RKO (cell line): ENCODE results near the gene ATF7.
"Not testable (repeated sequence)": the region's sequence is repeated elsewhere in the genome, so short reads cannot be mapped to it uniquely, and the experiment has no call there.

Experiments used
- DNase-seq: peaks from one replicate; pipeline ENCODE4 v3.0.0-alpha.2; 2016; ENCODE audit warnings: low spot score

Gene ATF7

DNA sequence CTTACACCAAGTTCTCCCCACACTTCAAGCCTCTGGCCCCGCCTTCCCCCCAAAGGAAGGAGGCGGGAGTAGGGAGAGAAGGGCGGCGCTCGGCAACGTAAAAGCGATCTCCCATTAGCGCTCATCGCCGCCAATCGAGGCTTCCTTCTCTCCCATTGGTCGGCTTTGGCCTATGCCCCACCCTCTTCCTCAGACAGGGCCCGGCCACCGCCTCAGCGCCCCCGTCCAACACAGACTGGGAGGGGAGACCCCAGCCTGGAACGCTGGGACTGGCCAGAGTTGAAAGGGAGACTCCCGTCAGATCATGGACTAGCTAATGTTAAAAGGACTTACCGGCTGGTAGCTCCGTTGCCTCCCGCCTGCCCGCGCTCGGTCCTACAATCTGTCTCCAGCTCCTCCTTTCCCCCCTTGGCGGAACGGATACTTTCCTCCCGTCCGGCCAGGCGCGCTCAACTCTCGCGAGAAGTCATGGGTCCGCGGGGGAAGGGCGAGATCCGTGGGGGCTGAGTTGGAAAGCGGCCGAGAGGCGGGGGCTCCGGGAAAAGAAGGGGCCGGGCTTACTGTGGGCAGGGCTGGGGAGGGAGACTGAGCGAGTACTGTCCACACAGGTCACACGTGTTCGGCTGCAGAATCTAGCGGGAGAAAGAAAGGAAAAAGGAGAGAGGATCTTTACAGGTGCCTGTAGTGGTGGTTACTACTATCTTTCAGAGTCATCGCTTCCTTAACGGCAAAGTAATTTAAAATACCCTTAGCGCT, at the start of gene ATF7:
Gene ATF7 (minus strand): TSS at position 437 of the 756 bp plus-strand sequence. CDS start 25,382 bp downstream, outside the sequence.
- DNase-seq: peak; percentile 97

DNA sequence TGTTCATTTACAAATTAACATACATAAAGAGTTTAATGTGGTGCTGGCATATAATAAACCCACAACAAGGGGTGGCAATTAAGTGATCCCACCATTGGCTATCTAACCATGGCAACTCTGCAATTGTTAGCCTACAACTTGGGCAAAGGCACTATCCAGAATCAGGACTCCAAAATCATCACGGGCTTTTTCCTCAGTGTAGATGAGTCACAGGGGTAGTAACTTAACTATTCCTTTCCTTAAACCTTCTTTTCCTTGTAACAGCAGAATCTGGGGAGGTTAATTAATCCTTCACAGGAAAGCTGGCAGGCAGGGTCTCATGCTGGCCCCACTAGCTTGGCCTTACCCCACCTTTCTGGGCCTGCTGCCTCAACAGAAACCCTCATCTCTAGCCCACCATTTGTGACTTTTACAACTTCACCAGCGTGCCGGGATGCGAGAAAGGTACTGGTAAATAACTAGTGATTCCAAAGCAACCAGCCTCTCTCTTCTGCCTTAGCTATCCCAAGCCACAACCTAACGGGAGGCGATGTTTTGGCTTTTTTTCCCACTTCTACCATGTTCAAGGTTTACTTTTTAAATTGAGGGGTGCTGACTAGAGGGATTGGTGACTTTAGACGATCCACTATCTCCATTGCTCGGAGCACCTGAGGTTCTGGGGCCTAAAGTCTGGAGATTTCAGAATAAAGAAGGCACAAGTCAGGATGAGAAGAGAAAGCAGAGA, 49.0 kb upstream of the ATF7 start:
- DNase-seq: peak; percentile 60

DNA sequence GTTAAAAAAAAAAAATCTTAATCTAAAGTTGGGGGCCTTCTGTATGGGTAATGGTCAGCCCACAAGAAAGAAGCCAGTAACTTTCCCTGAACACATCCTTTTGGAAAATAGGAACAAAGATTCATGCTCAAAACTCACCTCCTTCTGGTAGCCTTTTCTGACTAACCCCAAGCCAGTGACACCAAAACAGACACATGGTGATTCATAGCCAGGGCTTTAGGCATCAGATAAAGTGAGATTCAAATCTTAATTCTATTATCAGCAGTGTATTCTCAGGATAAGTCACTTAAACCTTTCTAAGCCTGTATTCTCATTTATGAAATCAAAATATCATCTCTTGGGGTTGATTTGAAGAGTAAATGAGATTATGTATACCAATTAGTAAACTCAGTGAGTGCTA, 44.8 kb upstream of the ATF7 start:
- no peak for DNase-seq

DNA sequence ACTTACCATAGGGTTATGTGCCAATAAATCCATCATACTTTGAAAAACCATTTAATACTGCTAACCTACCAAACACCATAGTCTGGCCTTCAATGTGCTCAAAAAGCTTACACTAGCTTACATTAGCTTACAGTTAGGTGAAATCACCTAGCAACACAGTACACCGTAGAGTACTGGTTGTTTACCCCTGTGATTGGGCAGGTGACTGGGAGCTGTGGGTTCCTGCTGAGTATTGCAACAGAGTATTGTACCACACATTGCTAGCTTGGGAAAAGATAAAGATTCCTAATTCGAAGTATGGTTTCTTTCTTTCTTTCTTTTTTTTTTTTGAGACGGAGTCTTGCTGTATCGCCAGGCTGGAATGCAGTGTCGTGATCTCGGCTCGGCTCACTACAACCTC, 44.1 kb upstream of the ATF7 start:
- DNase-seq: no peak

DNA sequence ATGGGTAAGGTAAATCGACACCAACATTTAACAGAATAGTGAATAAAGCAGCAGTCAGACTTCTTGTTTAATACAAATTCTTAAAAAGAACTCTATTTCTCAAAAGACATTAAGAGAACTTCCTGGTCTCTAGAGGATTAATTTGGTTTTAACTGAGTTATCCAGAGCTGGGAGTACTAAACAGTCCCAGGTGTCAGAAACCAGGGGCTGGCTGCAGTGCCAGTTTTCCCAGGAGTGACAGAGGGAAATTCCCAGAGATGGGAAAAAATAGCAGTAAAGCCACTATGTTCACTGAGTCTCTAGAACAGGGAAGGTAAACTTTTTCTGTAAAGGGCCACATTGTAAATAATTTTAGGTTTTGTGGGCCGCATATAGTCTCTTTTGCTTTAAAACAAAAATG, 40.9 kb upstream of the ATF7 start:
- no peak for DNase-seq

DNA sequence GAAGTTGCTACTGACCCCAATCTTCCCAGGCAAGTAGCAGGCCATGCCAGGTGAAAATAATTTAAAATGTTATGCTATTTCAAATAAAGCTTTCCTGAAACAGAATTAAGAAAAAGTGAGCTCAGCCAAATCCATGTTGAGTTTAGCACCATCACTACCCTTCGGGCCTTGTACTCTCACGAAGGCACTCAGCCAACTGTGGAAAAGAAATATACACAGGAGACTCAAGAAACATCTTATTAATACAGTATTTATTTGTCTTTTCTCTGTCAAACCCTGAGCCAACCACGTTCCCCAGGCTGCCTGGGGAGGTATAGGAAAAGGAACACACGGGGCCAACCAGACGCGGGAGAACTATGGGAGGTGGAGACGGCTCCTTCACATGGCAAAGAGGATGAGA, 38.8 kb upstream of the ATF7 start:
- DNase-seq: no peak

DNA sequence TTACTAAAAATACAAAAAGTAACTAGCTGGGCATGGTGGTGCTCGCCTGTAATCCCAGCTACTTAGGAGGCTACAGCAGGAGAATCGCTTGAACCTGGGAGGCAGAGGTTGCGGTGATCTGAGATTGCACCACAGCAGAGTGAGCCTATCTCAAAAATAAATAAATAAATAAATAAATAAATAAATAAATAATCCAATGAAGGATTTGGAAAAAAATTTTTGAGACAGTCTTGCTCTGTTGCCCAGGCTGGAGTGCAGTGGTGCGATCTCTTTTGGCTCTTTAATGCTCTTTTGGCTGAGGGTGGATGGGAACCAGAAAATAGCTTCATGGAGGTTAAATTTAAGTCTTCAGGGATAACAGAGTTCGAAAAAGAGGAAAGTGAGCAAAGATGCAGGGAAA, 38.0 kb upstream of the ATF7 start:
- DNase-seq: no peak

DNA sequence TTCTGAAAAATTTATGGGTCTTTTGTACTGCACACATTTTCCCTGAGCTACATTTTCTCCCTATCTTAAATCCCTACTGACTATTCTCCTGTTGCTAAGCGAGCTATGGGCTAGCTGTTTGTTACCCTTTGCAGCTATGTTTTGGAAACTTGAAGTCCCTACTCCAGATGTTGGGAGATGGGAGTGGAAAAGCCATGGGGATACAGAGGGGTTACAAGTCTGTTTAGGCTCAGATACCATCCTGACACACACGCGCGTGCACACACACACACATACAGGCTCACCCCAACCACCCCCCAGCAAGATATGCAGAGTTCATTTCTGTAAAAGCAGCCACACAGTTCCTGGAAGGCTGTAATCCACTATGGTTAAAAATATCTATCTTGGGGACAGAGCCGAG, 33.9 kb upstream of the ATF7 start:
- DNase-seq: no peak

DNA sequence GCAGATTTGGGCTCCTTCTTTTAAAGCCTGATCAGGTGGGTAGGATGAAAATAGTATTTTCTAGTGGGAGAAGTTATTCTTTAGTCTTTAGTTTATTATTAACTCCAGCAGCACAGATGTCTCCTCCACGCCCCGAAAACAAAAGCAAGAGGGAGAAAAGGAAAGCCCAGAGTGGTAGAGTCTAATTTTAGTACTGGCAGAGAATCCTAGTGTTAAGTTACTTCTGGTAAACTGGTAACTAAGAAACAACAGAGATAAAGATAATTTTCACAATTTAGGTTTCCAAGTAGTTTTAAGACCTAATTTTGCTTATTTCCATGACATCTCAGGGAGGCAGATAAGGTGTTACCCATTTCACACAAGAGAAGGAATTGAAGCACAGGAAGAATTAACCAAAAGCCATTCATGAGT, 33.4 kb upstream of the ATF7 start:
- DNase-seq: no peak

DNA sequence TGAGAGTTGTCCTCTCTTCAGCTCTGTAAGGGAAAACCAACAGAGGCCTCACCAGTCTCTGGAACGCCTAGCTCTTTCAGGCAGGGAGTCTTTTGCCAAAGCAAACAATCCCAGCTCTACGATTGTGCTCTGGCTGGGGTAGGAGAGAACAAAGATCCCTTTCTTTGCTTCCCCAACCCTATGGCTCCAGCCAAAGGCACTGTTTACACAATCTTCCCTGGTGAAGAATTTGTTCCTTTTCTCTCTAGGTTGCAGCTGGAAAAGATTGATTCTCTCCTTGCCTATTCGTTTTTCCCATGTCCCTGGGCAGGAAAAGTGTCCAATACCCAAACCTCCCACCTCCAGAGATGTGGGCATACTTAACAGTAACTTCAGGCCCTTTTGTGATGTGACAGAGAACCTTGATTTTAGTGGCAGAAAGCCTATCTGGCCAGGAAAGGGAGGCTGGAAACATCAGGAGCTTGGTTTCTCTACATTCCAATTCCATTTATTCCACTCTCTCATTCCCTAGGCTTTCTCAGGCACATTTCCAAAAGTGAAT, 32.9 kb upstream of the ATF7 start:
- DNase-seq: no peak

DNA sequence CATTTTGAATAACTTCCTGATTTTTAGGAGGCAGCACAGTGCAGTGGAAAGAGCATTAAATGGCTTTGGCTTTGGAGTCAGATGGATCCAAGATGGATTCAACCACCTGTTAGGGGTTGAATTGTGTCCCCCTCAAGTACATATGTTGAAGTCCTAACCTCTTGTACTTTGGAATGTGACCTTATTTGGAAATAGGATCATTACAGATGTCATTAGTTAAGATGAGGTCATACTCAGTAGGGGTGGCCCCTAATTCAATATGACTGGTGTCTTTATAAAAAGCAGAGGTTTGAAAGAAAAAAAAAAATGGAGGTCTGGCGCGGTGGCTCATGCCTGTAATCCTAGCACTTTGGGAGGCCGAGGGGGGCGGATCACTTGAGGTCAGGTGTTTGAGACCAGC, 30.9 kb upstream of the ATF7 start:
- DNase-seq: no peak

DNA sequence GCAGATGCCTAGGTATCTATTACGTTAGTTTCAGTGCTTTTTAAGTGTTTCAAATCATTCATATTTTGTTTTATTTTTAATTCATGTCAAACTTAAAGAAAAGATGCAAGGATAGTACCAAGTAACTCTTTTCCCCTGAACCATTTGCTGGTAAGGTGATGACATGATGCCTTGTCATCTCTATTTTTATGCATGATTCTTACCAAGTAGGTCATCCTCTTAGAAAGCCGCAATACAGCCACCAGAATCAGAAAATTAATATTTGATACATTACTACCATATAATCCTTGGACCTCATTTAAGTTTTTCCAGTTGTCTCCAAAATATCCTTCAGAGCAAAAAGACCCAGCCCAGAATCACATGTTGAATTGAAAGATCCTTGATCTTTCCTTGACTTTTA, 27.4 kb upstream of the ATF7 start:
- DNase-seq: no peak

DNA sequence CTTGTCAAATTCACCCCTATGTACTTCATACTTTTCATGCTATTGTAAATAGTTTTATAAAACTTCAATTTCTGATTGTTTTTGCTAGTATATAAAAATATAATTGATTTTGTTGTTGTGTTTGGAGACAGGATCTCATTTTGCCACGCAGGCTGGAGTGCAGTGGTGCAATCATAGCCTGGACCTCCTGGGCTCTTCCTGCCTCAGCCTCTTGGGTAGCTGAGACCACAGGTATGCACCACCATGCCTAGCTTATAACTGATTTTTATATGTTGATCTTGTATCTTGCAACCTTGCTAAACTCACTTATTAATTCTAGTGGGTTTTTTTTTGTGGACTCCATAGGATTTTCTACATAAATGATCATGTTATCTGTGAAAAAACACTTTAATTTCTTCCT, 26.2 kb upstream of the ATF7 start:
- DNase-seq: no peak

DNA sequence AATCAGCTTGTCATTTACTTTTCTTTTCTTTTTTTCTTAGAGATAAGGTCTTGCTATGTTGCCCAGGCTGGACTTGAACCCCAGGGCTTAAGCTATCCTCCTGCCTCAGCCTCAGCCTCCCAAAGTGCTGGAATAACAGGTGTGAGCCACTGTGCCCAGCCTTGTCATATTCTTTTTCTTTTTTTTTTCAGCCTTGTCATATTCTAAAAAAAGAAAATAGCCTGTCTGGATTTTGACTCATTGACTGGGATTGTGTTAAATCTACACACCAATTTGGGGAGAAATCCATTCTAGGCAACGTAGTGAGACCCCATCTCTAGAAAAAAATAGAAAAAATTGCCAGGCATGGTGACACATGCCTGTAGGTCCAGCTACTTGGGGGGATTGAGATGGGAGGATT, 25.6 kb upstream of the ATF7 start:
- no peak for DNase-seq

DNA sequence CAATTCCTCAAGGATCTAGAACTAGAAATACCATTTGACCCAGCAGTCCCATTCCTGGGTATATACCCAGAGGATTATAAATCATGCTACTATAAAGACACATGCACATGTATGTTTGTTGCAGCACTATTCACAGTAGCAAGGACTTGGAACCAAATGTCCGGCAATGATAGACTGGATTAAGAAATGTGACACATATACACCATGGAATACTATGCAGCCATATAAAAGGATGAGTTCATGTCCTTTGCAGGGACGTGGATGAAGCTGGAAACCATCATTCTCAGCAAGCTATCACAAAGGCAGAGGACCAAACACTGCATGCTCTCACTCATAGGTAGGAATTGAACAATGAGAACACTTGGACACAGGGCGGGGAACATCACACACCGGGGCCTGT, 20.1 kb upstream of the ATF7 start:
- not testable (repeated sequence) for DNase-seq

DNA sequence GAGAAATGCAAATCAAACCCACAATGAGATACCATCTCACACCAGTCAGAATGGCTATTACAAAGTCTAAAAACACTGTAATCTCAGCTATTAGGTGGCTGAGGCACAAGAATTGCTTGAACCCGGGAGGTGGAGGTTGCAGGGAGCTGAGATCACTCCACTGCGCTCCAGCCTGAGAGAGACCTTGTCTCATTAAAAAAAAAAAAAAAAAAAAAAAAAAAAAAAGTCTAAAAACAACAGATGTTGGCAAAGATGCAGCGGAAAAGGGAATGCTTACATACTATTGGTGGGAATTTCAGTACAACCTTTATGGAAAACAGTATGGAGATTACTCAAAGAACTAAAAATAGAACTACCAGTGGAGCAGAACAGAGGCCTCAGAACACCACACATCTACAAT, 19.0 kb upstream of the ATF7 start:
- DNase-seq: no peak

DNA sequence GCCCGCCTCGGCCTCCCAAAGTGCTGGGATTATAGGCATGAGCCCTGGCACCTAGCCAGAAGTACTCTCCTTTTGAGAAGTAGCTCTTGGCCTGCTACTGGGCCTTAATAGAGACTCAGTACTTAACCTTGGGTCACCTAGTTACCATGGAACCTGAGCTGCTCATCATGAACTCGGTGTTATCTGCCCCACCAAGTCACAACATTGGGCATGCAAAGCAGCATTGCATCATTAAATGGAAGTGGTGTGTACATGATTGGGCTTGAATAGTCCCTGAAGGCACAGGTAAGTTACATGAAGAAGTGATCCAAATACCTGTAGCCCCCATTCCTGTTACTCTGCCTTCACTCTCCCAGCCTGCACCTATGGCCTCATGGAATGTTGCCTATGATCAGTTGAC, 18.0 kb upstream of the ATF7 start:
- DNase-seq: no peak

DNA sequence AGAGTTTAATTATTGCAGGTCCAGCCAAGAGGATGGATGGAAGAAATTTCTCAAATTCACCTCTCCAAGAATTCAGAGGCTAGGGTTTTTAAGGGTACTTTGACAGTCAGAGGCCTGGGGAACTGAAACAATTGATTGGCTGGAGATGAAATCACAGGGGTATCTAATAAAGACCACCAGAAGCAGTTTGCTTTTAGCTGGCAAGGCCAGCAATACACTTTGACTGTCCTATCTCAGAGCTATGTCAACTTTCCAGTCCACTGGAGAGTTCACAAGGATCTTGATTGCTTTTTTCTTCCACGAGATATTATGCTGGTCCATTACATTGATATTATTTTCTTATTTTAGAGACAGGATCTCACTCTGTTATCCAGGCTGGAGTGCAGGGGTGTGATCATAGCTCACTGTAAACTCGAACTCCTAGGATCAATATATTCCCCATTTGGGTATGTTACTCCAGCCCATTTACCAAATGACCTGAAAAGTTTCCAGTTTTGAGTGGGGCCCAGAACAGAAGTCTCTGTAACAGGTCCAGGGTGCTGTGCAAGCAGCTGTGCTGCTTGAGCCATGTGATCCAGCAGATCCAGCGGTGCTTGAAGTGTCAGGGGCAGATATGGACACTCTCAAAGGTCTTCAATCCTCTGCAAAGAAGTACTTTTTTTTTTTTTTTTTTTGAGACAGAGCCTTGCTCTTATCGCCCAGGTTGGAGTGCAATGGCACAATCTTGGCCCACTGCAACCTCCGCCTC, 17.2 kb upstream of the ATF7 start:
- DNase-seq: no peak

DNA sequence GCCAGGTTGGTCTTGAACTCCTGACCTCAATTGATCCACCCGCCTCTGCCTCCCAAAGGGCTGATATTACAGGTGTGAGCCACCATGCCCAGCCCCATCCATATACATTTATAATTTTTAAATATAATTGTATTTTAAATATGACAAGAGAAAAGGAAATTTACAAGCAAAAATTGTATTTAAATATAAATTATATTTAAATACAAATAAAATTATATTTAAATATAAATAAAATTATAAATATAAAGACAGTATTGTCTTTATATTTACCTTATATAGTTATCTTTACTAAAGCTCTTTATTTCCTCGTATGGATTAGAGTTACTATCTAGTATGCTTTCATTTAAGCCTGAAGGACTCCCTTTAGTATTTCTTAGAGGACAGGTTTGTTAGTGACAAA, 11.9 kb upstream of the ATF7 start:
- DNase-seq: no peak

DNA sequence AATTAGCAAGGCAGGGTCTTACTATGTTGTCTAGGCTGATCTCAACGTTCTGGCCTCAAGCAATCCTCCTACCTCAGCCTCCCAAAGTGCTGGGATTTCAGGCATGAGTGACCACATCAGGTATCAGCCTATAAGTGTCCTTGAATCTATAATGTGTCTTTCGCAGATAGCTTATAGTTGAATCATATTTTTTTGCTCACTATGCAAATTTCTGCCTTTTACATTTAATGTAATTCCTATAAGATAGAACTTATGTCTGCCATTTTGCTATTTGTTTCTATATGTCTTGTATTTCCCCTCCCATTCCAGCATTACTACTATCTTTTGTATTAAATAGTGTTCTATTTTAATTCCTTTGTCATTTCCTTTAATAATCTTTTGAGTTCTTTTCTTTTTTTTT, 10.5 kb upstream of the ATF7 start:
- DNase-seq: no peak

DNA sequence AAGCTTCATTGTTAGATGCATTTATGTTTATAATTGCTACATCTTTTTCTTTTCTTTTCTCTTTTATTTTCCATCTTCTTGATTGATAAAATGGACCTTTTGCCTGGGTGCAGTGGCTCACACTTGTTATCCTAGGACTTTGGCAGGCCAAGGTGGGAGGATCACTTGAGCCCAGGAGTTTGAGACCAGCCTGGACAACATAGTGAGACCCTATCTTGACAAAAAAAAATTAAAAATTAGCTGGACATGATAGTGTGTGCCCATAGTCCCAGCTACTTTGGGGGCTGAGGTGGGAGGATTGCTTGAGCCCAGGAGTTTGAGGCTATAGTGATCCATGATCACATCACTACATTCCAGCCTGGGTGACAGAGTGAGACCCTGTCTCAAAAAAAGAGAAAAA, 9.5 kb upstream of the ATF7 start:
- not testable (repeated sequence) for DNase-seq

DNA sequence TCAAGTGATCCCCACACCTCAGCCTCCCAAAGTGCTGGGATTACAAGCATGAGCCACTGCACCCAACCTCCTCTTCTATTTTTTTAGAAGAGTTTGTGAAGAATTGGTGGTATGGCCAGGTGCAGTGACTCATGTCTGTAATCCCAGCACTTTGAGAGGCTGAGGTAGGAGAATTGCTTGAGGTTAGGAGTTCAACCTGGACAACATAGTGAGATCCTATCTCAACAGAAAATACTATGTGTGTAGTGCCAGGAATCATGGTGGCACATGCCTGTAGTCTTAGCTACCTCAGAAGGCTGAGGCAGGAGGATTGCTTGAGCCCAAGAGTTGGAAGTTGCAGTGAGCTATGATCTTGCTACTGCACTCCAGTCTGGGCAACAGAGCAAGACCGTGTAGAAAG, 5.5 kb upstream of the ATF7 start:
- DNase-seq: no peak

DNA sequence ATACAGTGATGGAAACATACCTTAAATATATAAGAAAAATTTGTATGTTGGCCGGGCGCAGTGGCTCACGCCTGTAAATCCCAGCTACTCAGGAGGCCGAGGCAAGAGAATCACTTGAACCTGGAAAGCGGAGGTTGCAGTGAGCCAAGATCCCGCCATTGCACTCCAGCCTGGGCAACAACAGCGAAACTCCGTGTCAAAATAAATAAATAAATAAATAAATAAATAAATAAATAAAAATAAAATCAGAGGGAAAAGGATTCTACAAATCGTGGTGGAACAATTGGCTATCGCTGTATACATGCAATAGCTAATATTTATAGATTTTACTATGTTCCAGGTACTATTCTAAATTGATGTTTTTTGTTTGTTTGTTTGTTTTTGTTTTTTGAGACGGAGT, 1.7 kb upstream of the ATF7 start:
- no peak for DNase-seq
